AG04450 (cell line): ENCODE data around the gene ENKD1. TPM values are rescaled to one million over a fixed set of nuclear protein-coding genes. Genes with fewer than 3 reads are reported as not detected.

Experiments
- CTCF ChIA-PET: fragments of 300-600, 350-600 bp; formaldehyde crosslinking; extraction: SDS; loops from one replicate; lab custom pipeline; 2022; ENCODE audit warnings: antibody characterized with exemption, inconsistent platforms; lab: Charles Lee
- POLR2A ChIA-PET: fragments of 350-600 bp; formaldehyde crosslinking; extraction: SDS; loops from one replicate; lab custom pipeline; 2021; ENCODE audit warnings: antibody characterized with exemption, inconsistent platforms; lab: Yijun Ruan, JAX
- DNase-seq: peaks from one replicate; pipeline ENCODE4 v3.0.0-alpha.2; 2011; ENCODE audit warnings: low read depth, low spot score
- H3K27ac ChIP-seq: one replicate; pipeline ENCODE4 v1.5.1; 2012; ENCODE audit warnings: low read depth, low read length, control low read depth
- H3K27me3 ChIP-seq: one replicate; pipeline ENCODE4 v1.6.0; 2012; ENCODE audit warnings: low read length; ENCODE audit not compliant: control insufficient read depth, insufficient read depth
- H3K4me3 ChIP-seq: 2 replicates; pipeline ENCODE4 v1.5.1; 2011; ENCODE audit warnings: mild to moderate bottlenecking, low read depth, low read length, control low read depth
- H3K9me3 ChIP-seq: 2 replicates; pipeline ENCODE4 v1.5.1; 2012; ENCODE audit warnings: low read length; ENCODE audit not compliant: control insufficient read depth, insufficient read depth
- polyA minus RNA-seq: library from RNA; depleted of rRNA, polyadenylated mRNA; stranded (reverse); fragments of >200 nt; gene quantifications from 2 replicates; pipeline ENCODE4 v1.2.3, GENCODE V29; 2011; rRNA and poly(A)+ RNA removed
- polyA plus RNA-seq: library from polyadenylated mRNA; depleted of rRNA; stranded (reverse); fragments of >200 nt; gene quantifications from 2 replicates; pipeline ENCODE4 v1.2.3, GENCODE V29; 2011; rRNA removed
- TF ChIP-seq, protein P1 (sequence below): IDR thresholded peaks from 2 replicates; pipeline ENCODE4 v1.5.1; 2011; ENCODE audit warnings: low read depth, low read length, control low read depth, inconsistent platforms

Gene ENKD1
- polyA plus RNA-seq (3.6 and 4.2 TPM in 2 replicates), polyA minus RNA-seq (1.5 and 2.6 TPM in 2 replicates)

DNA sequence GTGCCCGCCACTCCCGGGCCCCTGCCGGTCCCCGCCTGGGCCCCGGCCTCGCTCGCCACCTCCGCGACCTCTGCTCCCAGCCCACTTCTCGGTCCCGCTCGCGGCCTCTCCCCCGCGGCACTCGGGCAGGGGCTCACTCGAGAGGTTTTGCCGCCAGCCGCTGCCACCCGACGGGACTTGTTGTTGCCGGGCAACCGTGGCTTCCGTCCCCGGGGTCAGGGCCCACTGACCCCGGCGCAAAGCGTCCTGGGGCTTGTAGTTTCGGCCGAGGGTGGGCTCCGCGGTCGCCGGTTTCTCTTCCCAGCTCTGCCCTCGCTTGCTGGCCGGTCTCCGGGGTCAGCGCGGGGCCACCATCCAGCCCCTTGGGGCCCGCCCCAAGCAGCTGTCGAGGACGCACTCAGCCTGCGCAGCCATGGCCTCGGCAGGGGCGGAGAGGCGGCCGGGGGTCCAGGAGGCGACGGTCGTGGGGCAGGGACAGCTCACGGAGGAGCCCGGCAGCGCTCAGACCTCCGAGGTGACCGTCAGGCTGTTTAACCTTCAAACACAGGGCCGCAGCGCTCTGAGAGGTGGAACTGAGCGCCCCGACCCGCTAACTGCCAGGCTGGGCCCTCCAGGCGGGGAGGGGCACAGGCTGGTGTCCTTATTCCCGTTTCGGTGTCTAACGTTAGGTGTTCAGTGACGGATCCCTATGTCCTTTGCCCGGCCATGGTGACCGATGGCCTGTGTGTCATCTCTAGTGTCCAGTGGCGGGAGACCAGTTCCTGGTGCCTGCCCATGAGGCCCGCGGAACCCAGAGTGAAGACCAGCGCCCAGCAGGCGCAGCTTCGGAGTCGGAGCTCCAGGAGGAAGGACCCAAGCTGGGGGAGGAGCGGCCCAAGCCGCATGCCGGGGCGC is at the start of gene ENKD1, which contains the start of gene C16orf86:
TSS of gene ENKD1 (minus strand) at position 192 of the 894 bp plus-strand sequence. CDS start 308 bp downstream, outside the sequence.
TSS of gene C16orf86 (plus strand) at position 256 of the 894 bp plus-strand sequence. CDS start at position 413, 157 bp downstream.
- H3K4me3 ChIP-seq, result peak within 1 kb of the TSS; percentile 64
- no peaks in the 10 kb centered on the region for H3K27me3 ChIP-seq
- ChIA-PET CTCF (interaction anchor here (0.6 to 11.4 kb wide), 13 partner anchors 8 to 221 kb away, joined by 3 to 181 read pairs (median 4); partner anchors contain the start of gene CTCF), POLR2A (interaction anchor here (1.1 to 1.2 kb wide), 2 partner anchors 146 kb away, joined by 3 read pairs; no protein-coding TSS in a partner anchor)
- H3K27ac ChIP-seq, result peak within 1 kb of the TSS; percentile 57
- DNase-seq, result no peak
- no peaks in the 10 kb centered on the region for H3K9me3 ChIP-seq
- TF ChIP-seq, protein P1, sequence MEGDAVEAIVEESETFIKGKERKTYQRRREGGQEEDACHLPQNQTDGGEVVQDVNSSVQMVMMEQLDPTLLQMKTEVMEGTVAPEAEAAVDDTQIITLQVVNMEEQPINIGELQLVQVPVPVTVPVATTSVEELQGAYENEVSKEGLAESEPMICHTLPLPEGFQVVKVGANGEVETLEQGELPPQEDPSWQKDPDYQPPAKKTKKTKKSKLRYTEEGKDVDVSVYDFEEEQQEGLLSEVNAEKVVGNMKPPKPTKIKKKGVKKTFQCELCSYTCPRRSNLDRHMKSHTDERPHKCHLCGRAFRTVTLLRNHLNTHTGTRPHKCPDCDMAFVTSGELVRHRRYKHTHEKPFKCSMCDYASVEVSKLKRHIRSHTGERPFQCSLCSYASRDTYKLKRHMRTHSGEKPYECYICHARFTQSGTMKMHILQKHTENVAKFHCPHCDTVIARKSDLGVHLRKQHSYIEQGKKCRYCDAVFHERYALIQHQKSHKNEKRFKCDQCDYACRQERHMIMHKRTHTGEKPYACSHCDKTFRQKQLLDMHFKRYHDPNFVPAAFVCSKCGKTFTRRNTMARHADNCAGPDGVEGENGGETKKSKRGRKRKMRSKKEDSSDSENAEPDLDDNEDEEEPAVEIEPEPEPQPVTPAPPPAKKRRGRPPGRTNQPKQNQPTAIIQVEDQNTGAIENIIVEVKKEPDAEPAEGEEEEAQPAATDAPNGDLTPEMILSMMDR, result no peak

- TF ChIP-seq, protein P1, result no peak
- POLR2A ChIA-PET, result no interaction called here
- Histone ChIP-seq H3K4me3 (no peak overlapping the region), H3K27me3 (no peaks in the 10 kb centered on the region), H3K9me3 (no peaks in the 10 kb centered on the region), H3K27ac (no peak overlapping the region)
- CTCF ChIA-PET, result interaction anchor here (1.3 kb wide), 1 partner anchor 235 kb away, joined by 3 read pairs; the partner anchor contains the start of gene ATP6V0D1
- no peak for DNase-seq
Measured at GRCh38 chr16:67716097-67716496, 49.5 kb upstream of the ENKD1 start.

- ChIA-PET CTCF (interaction anchor here (0.7 kb wide), 1 partner anchor 70 kb away, joined by 7 read pairs; no protein-coding TSS in a partner anchor), POLR2A (interaction anchor here (0.7 kb wide), 1 partner anchor 1561 kb away, joined by 11 read pairs; no protein-coding TSS in a partner anchor)
- no peak overlapping the region for H3K4me3 ChIP-seq
- no peak for DNase-seq
- H3K9me3 ChIP-seq, result no peaks in the 10 kb centered on the region
- no peak overlapping the region for H3K27ac ChIP-seq
- TF ChIP-seq, protein P1, result no peak
- H3K27me3 ChIP-seq, result no peaks in the 10 kb centered on the region
Measured at GRCh38 chr16:67714522-67714921, 48.0 kb upstream of the ENKD1 start.

GRCh38 chr16:67713647-67714273 is 47.2 kb upstream of the ENKD1 start:
- Histone ChIP-seq H3K27me3 (no peaks in the 10 kb centered on the region), H3K9me3 (no peaks in the 10 kb centered on the region), H3K4me3 (no peak overlapping the region), H3K27ac (no peak overlapping the region)
- ChIA-PET CTCF (interaction anchor here (0.7 kb wide), 1 partner anchor 69 kb away, joined by 7 read pairs; no protein-coding TSS in a partner anchor), POLR2A (interaction anchor here (0.7 kb wide), 1 partner anchor 1561 kb away, joined by 11 read pairs; no protein-coding TSS in a partner anchor)
- TF ChIP-seq, protein P1, result no peak
- no peak for DNase-seq
